ENCODE data around the gene DSTYK.

Gene DSTYK

GRCh38 chr1:205122489-205122882 lies 89.0 kb downstream of the DSTYK start:
- TF ChIP-seq, protein P1, sequence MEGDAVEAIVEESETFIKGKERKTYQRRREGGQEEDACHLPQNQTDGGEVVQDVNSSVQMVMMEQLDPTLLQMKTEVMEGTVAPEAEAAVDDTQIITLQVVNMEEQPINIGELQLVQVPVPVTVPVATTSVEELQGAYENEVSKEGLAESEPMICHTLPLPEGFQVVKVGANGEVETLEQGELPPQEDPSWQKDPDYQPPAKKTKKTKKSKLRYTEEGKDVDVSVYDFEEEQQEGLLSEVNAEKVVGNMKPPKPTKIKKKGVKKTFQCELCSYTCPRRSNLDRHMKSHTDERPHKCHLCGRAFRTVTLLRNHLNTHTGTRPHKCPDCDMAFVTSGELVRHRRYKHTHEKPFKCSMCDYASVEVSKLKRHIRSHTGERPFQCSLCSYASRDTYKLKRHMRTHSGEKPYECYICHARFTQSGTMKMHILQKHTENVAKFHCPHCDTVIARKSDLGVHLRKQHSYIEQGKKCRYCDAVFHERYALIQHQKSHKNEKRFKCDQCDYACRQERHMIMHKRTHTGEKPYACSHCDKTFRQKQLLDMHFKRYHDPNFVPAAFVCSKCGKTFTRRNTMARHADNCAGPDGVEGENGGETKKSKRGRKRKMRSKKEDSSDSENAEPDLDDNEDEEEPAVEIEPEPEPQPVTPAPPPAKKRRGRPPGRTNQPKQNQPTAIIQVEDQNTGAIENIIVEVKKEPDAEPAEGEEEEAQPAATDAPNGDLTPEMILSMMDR (IDR thresholded peaks at IDR 0.05; ENCODE audit: control extremely low read depth, extremely low read depth, low read depth, missing control alignments) = no peak
- CTCF ChIA-PET = interaction anchor here (1.1 to 4.5 kb wide), 10 partner anchors 9 to 232 kb away, joined by 3 to 31 read pairs (median 4); no protein-coding TSS in a partner anchor

DNA sequence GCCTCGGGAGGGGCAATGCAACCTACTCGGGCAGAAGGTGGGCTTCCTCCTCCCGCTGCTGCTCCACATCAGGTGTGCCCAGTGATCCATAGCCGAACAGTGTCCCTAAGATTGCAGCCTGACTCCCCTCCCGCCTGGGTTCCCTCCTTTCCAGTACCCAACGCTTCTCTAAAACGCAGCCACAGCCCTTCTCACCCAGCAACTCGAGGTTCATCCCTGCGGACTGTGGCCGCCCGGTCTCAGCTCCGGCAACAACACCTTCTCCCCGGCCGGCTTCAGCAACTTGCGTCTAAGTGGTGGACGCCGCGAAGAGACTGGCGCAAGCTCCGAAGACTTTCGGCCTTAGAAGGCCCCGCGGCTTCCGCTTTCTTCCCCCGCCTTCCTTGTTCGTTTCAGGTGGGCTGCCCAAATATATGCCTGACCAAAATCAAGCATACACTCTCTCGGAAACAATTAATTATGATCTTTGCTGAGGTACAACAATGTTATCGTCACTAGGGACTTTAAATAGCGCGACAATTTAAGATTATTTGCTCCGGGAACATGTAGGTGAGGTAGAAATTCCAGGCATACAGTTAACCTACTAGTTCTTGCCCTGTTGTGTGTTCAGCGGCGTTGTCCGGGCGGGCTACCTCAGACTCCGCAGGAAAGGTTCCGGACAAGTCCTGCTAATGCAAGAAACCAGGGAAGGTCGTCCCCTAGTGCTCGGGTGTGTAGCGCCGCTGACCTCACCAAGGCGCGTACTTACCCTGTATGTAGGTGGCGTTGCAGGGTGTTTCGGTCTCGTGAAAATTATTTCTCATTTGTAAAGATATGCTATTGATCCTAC lies 89.6 kb downstream of the DSTYK start, which contains the start of gene RBBP5:
RBBP5 (minus strand) TSS at position 319 of the 829 bp plus-strand sequence; CDS start at position 214, 105 bp downstream.
- ChIA-PET CTCF (interaction anchor here (0.7 to 3.1 kb wide), 18 partner anchors 10 to 232 kb away, joined by 3 to 24 read pairs (median 4); no protein-coding TSS in a partner anchor), POLR2A (interaction anchor here (0.8 to 0.9 kb wide), 2 partner anchors 8 to 13 kb away, joined by 3 to 4 read pairs; no protein-coding TSS in a partner anchor)
- peak; percentile 89 for DNase-seq (ENCODE audit: extremely low spot score)
- TF ChIP-seq, protein P1 (IDR thresholded peaks at IDR 0.05; ENCODE audit: control extremely low read depth, extremely low read depth, low read depth, missing control alignments) = peak; percentile 83

More at GRCh38 chr1:205122489-205122882, 89.0 kb downstream of the DSTYK start:
- no peak for DNase-seq (ENCODE audit: extremely low spot score)
- POLR2A ChIA-PET = no interaction called here

- TF ChIP-seq, protein P1 (IDR thresholded peaks at IDR 0.05; ENCODE audit: control extremely low read depth, extremely low read depth, low read depth, missing control alignments) = no peak
- no peak for DNase-seq (ENCODE audit: extremely low spot score)
- POLR2A ChIA-PET = no interaction called here
- CTCF ChIA-PET = interaction anchor here (2.0 kb wide), 1 partner anchor 23 kb away, joined by 8 read pairs; no protein-coding TSS in a partner anchor
Measured at GRCh38 chr1:205118752-205119151, 92.8 kb downstream of the DSTYK start.

DNA sequence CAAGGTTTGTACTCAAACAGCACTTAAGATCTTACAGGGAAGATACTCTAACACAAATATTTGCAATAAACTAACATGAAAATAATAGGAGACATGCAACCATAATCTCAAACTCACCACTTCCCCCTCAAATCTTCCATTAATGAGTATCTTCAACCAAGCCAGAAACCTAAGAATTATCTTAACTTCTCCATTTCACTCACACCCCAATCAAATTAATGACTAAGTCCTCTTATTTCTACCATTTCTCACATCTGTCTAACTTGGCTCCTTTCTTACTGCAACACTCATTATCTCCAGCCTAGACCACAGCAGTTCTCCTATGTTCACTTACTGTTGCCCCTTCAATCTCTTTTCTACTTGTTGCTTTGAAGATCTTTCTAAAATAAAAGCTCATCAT lies 100.1 kb downstream of the DSTYK start:
- CTCF ChIA-PET = interaction anchor here (0.7 to 4.2 kb wide), 4 partner anchors 9 to 122 kb away, joined by 3 to 24 read pairs (median 5); partner anchors contain the start of gene RBBP5
- TF ChIP-seq, protein P1 (IDR thresholded peaks at IDR 0.05; ENCODE audit: control extremely low read depth, extremely low read depth, low read depth, missing control alignments) = no peak
- no peak for DNase-seq (ENCODE audit: extremely low spot score)
- POLR2A ChIA-PET = interaction anchor here (0.6 kb wide), 1 partner anchor 63 kb away, joined by 7 read pairs; no protein-coding TSS in a partner anchor

GRCh38 chr1:205109711-205110110 lies 101.8 kb downstream of the DSTYK start:
- ChIA-PET POLR2A (interaction anchor here (1.1 kb wide), 1 partner anchor 12 kb away, joined by 3 read pairs; the partner anchor contains the start of gene RBBP5), CTCF (interaction anchor here (0.8 to 4.2 kb wide), 11 partner anchors 8 to 303 kb away, joined by 3 to 24 read pairs (median 4); partner anchors contain the start of gene RBBP5)
- DNase-seq (ENCODE audit: extremely low spot score) = no peak
- TF ChIP-seq, protein P1 (IDR thresholded peaks at IDR 0.05; ENCODE audit: control extremely low read depth, extremely low read depth, low read depth, missing control alignments) = no peak

GRCh38 chr1:205109269-205109668 lies 102.2 kb downstream of the DSTYK start:
- TF ChIP-seq, protein P1 (IDR thresholded peaks at IDR 0.05; ENCODE audit: control extremely low read depth, extremely low read depth, low read depth, missing control alignments) = no peak
- ChIA-PET POLR2A (interaction anchor here (1.1 kb wide), 1 partner anchor 13 kb away, joined by 3 read pairs; the partner anchor contains the start of gene RBBP5), CTCF (interaction anchor here (0.8 to 4.2 kb wide), 11 partner anchors 9 to 302 kb away, joined by 3 to 24 read pairs (median 4); partner anchors contain the start of gene RBBP5)
- DNase-seq (ENCODE audit: extremely low spot score) = no peak

Data from GM10248 (cell line).